ENCODE results near the gene SPACA4.
"Not testable (repeated sequence)": the region's sequence is repeated elsewhere in the genome, so short reads cannot be mapped to it uniquely, and the experiment has no call there.

The SPACA4 gene

DNA sequence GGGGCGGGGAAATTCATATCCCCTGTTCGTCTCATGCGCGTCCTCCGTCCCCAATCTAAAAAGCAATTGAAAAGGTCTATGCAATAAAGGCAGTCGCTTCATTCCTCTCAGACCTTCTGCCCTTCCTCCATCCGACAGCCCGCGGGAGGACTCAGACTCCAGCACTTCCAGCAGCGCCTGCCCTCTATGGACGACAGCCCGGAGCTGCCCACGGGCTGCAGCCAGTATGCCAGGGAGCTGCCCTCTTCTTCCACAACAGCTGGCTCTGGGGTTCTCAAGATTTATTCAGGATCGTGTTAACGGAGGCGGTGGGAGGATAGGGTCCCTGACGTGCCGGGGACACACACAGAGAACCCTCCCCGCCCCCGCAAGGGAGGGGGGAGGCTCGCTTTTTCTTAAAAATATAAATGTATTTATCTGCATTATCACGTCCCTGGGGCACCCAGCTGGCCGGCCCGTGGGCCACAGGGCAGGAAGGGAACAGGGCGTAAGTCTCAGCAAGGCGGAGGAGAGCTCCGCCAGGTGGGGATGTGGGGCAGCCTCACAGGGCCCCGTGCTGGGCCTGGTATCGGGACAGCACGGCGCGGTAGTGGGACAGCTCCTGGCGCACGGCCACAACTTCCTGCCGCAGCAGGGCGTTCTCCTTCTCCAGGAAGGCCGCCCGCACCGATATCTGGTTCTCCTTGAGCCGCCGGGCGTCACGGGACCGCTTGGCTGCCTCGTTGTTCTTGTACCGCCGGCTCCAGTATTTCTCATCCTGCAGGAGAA, 23.9 kb downstream of the SPACA4 start:
- peaks cover 88% of the 10 kb centered on the region for H3K36me3 Mint-ChIP-seq (ENCODE audit: low read depth)
- H3K27ac Mint-ChIP-seq = peak overlapping the region; percentile 80
- peaks cover 68% of the 10 kb centered on the region for H3K4me1 Mint-ChIP-seq (ENCODE audit: low read depth)
- H3K9me3 Mint-ChIP-seq = no peaks in the 10 kb centered on the region
- intact Hi-C loops (cut with micrococcal nuclease) = no loop called here
- no peaks in the 10 kb centered on the region for H3K27me3 Mint-ChIP-seq
- H3K4me3 Mint-ChIP-seq = peak overlapping the region; percentile 47

GRCh38 chr19:48631225-48631624, 24.7 kb downstream of the SPACA4 start:
- peaks cover 88% of the 10 kb centered on the region for H3K36me3 Mint-ChIP-seq (ENCODE audit: low read depth)

DNA sequence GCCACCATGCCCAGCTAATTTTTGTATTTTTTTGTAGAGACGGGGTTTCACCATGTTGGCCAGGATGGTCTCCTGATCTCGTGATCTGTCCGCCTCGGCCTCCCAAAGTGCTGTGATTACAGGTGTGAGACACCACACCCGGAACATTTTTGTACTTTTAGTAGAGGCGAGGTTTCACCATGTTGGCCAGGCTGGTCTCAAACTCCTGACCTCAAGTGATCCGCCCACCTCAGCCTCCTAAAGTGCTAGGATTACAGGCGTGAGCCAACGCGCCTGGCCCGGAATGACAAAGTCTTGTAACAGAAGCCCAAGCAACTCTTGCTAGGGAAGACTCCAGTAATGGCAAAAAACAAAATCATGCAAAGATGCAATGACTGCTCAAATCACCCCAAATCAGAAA, 25.7 kb downstream of the SPACA4 start:
- H3K4me3 Mint-ChIP-seq = peak overlapping the region; percentile 17
- peaks cover 87% of the 10 kb centered on the region for H3K36me3 Mint-ChIP-seq (ENCODE audit: low read depth)
- H3K9me3 Mint-ChIP-seq; H3K27me3 Mint-ChIP-seq; intact Hi-C loops (cut with micrococcal nuclease): not testable (repeated sequence)
- H3K27ac Mint-ChIP-seq = peak overlapping the region; percentile 94
- H3K4me1 Mint-ChIP-seq (ENCODE audit: low read depth) = peaks cover 68% of the 10 kb centered on the region

More at GRCh38 chr19:48631225-48631624, 24.7 kb downstream of the SPACA4 start:
- no peaks in the 10 kb centered on the region for H3K9me3 Mint-ChIP-seq
- no peaks in the 10 kb centered on the region for H3K27me3 Mint-ChIP-seq
- H3K27ac Mint-ChIP-seq = peak overlapping the region; percentile 80
- H3K4me3 Mint-ChIP-seq = no peak overlapping the region
- peaks cover 67% of the 10 kb centered on the region for H3K4me1 Mint-ChIP-seq (ENCODE audit: low read depth)
- intact Hi-C loops (cut with micrococcal nuclease) = no loop called here

DNA sequence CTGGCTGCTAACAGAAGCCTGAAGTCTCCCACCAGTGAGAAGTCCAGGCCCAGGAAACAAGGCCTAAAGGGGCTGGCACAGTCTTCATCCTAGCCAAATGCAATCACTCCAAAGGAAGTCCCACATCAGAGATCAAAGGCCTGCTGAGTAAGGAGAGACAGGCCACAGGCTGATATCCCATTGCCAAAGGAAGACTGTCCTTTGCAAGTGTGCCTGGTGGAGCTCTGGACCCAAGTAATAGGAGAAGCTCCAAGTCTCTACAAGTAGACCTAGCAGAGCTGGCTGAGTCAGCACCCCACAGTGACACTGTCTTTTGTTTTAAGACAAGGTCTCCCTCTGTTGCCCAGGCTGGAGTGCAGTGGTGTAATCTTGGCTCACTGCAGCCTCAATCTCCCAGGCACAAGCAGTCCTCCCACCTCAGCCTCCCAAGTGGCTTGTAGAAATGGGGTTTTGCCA, 26.2 kb downstream of the SPACA4 start:
- Mint-ChIP-seq H3K9me3 (no peaks in the 10 kb centered on the region), H3K27me3 (no peaks in the 10 kb centered on the region), H3K4me3 (peak overlapping the region; percentile 99), H3K36me3 (ENCODE audit: low read depth) (peaks cover 85% of the 10 kb centered on the region), H3K4me1 (ENCODE audit: low read depth) (peaks cover 71% of the 10 kb centered on the region), H3K27ac (peak overlapping the region; percentile 94)
- intact Hi-C loops (cut with micrococcal nuclease) = no loop called here

DNA sequence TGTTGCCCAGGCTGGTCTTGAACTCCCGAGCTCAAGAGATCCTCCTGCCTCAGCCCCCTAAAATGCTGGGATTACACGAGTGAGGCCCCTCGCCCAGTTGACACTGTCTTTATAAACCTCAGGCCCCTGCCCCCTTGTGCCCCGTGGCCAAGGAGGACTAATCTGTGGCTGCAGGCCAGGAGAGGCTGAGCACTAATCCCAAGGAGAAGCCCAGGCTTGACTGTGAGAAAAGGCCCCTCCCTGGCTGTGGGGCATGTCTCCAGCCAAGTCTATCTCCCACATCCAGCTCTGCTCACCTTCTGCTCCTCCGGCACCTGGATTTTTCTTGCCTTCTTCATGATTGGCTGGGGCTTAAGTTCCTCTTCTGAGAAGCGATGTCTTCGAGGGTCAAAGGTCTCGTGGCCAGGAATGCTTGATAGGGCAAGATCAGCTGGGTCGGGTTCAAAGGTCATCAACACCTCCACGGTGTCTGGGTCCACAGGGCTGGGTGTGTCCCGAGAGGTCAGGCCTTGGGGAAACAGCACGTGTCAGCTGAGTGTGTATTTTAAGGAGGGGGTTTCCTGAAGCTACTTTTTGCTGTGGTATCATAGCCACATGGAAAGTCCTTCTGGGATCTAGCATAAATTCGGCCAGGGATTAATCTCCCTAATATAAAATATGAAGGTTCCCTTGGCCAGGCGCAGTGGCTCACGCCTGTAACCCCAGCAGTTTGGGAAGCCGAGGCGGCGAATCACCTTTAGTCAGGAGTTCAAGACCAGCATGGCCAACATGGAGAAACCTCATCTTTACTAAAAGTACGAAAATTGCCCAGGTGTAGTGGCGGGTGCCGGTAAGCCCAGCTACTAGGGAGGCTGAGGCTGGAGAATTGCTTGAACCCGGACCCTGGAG, 26.9 kb downstream of the SPACA4 start:
- Mint-ChIP-seq H3K36me3 (ENCODE audit: low read depth) (peaks cover 85% of the 10 kb centered on the region), H3K27ac (peak overlapping the region; percentile 94), H3K27me3 (no peaks in the 10 kb centered on the region), H3K9me3 (no peaks in the 10 kb centered on the region), H3K4me3 (peak overlapping the region; percentile 99), H3K4me1 (ENCODE audit: low read depth) (peaks cover 76% of the 10 kb centered on the region)
- intact Hi-C loops (cut with micrococcal nuclease) = no loop called here

DNA sequence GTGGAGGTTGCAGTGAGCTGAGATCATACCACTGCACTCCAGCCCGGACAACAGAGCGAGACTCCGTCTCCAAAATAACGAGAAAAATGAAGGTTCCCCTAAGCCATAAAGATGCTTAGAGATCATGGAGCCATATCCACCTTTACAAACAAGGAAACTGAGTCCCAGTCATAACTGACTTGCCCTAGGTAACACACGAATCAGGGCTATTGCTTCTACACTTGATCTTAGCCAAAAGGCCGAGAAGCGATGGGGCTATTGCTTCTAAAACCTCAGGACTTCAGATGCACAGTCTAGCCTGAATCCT, 27.4 kb downstream of the SPACA4 start:
- Mint-ChIP-seq H3K27me3 (no peaks in the 10 kb centered on the region), H3K36me3 (ENCODE audit: low read depth) (peaks cover 85% of the 10 kb centered on the region), H3K9me3 (no peaks in the 10 kb centered on the region), H3K4me3 (peak overlapping the region; percentile 99), H3K27ac (peak overlapping the region; percentile 94), H3K4me1 (ENCODE audit: low read depth) (peaks cover 76% of the 10 kb centered on the region)
- intact Hi-C loops (cut with micrococcal nuclease) = no loop called here

DNA sequence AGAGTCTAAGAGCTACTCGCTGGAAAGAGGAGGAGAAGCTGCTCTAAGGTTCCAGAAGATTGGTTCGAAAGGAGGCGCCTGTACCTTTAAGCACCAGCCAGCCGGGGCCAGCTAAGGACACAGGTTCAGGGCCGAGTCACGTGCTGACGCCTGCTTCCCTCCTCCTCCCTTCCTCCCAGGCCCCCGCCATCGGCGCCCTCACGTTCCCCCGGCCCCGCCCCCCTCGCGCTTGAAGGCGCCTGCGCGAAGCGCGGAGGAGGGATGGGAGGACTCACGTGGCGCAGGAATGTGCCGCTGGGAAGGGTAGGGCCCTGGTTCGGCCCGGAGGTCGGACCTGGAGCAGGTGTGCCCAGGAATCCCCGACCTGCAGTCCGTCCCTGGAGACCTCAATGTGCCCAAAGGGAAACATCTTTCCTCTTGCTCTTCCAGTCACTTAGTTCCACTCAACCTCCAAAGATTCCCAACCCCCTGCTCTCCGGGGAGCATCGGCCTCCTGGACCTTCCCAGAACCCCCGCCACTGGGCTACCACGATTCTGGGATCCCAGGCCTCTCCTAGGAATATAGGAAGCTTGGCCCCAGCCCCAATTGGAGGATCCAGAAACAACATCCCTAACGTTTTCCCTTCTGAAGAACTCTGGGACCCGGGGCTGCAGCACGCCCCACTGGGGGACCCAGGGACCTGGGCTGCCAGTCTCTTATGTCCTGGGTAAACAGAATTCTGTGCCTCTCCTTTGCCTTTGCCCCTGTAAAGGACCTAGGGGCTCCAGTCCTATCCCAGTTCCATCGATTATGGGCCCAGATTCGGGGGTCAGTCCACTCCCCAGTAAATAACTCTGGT, 28.1 kb downstream of the SPACA4 start:
- H3K4me1 Mint-ChIP-seq (ENCODE audit: low read depth) = peaks cover 80% of the 10 kb centered on the region
- H3K27me3 Mint-ChIP-seq = no peaks in the 10 kb centered on the region
- intact Hi-C loops (cut with micrococcal nuclease) = no loop called here
- peak overlapping the region; percentile 99 for H3K4me3 Mint-ChIP-seq
- H3K9me3 Mint-ChIP-seq = no peaks in the 10 kb centered on the region
- peak overlapping the region; percentile 94 for H3K27ac Mint-ChIP-seq
- peaks cover 83% of the 10 kb centered on the region for H3K36me3 Mint-ChIP-seq (ENCODE audit: low read depth)

- Mint-ChIP-seq H3K27me3 (no peaks in the 10 kb centered on the region), H3K9me3 (no peaks in the 10 kb centered on the region), H3K4me3 (peak overlapping the region; percentile 99), H3K27ac (peak overlapping the region; percentile 94), H3K4me1 (ENCODE audit: low read depth) (peaks cover 79% of the 10 kb centered on the region), H3K36me3 (ENCODE audit: low read depth) (peaks cover 79% of the 10 kb centered on the region)
- intact Hi-C loops (cut with micrococcal nuclease) = no loop called here
These were observed 28.9 kb downstream of the SPACA4 start for GRCh38 chr19:48635263-48635965.

DNA sequence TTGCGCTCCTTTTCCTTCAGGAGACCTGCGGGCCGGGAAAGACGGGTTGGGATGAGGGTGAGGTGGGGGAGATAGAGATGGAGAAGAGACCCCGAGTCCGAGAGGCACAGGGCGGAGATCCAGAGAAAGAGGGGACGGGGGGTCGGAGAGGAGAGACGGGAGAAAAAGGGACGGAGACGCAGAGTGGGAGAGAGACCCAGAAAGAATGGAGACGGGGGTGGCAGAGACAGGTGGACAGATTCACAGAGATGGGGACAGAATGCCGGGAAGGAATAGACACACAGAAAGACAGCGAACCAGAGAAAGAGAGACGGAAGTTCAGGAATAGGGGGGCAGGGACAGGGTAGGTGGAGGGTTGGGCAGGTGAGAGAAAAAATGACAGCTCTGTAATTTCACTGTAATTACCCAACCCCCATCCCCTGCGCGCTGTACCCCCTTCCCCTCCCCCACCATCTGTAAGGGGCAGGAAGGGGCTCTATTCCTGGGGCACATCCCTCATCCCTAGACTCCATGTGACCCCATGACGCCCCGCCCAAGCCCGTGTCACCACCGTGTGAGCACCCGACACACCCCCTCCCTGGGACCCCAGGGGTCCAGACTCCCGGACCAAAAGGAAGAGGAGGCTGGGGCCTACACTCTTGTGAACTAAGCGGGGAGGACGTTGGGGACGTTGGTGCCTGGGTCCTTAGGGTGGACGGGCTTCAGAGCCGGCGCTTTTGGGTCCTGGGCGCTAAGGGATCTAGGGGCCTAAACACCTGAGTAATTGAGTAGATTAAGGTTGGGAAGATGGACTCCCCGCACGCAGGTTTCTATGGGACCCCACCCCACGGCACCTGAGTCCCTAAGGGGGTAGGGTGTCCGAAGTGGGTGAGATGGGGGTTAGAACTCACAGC, 29.7 kb downstream of the SPACA4 start:
- H3K36me3 Mint-ChIP-seq (ENCODE audit: low read depth) = peaks cover 71% of the 10 kb centered on the region
- H3K27me3 Mint-ChIP-seq = no peaks in the 10 kb centered on the region
- intact Hi-C loops (cut with micrococcal nuclease) = no loop called here
- no peaks in the 10 kb centered on the region for H3K9me3 Mint-ChIP-seq
- peak overlapping the region; percentile 94 for H3K27ac Mint-ChIP-seq
- peak overlapping the region; percentile 99 for H3K4me3 Mint-ChIP-seq
- peaks cover 71% of the 10 kb centered on the region for H3K4me1 Mint-ChIP-seq (ENCODE audit: low read depth)

DNA sequence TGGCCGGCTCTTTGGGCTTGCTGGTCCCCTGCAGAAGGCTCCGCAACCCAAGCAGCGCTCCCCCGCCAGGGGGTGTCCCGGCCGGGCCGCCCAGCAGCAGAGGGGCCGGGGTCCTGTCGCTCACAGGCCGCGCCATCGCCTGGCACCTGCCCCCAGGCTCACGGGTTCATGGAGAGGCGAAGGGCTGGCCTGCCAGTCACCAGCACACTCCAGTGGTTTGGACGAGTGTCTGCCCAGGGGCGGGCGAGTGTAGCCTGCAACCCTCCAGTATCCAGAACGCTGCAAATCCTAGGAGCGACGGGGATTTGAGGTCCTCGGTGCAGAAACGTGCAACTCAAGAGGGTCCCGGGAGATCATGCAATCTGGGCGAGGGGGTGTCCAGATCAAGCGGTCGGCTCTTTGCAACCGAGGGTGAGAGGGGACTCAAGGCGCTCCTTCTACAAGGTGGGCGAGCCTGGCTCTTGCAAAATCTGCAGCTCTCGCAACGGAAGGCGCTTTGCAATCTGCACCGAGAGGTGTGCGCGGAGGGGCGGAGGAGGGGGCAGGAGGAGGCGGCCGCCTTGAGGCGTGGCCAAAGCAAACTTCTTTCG, 30.4 kb downstream of the SPACA4 start, which contains the start of gene DBP:
TSS of gene DBP (minus strand) at position 521 of the 590 bp plus-strand sequence. CDS start at position 136, 385 bp downstream.
- intact Hi-C loops (cut with micrococcal nuclease) = loop anchor here (1.0 kb wide), 1 partner anchor 18 kb away; the partner anchor contains the start of genes RPL18 and SPHK2
- Mint-ChIP-seq H3K36me3 (ENCODE audit: low read depth) (peaks cover 64% of the 10 kb centered on the region), H3K27me3 (no peaks in the 10 kb centered on the region), H3K4me1 (ENCODE audit: low read depth) (peaks cover 68% of the 10 kb centered on the region), H3K9me3 (no peaks in the 10 kb centered on the region), H3K27ac (peak within 1 kb of the TSS; percentile 94), H3K4me3 (peak within 1 kb of the TSS; percentile 99)

- H3K9me3 Mint-ChIP-seq = no peaks in the 10 kb centered on the region
- peak overlapping the region; percentile 99 for H3K4me3 Mint-ChIP-seq
- peaks cover 58% of the 10 kb centered on the region for H3K36me3 Mint-ChIP-seq (ENCODE audit: low read depth)
- H3K27me3 Mint-ChIP-seq = no peaks in the 10 kb centered on the region
- intact Hi-C loops (cut with micrococcal nuclease) = loop anchor here (1.0 kb wide), 1 partner anchor 18 kb away; the partner anchor contains the start of genes RPL18 and SPHK2
- peak overlapping the region; percentile 94 for H3K27ac Mint-ChIP-seq
- peaks cover 62% of the 10 kb centered on the region for H3K4me1 Mint-ChIP-seq (ENCODE audit: low read depth)
These were observed 31.0 kb downstream of the SPACA4 start for GRCh38 chr19:48637449-48637947.
